Stimulated activated CD8-positive, alpha-beta memory T cell treated with anti-CD3 and anti-CD28 coated beads, Interleukin-12 subunit alpha, Interleukin-12 subunit beta, amount 100 ng/mL, for 24 hours (primary cell): Measurements from ENCODE around the gene PILRA.

Source experiments
- DNase-seq: peaks from one replicate; pipeline ENCODE4 v3.0.0-alpha.2; 2020; ENCODE audit errors: extremely low read depth

PILRA gene

GRCh38 chr7:100411101-100411500 is 37.8 kb downstream of the PILRA start:
- no peak for DNase-seq

- no peak for DNase-seq
These were observed 40.1 kb downstream of the PILRA start for GRCh38 chr7:100413346-100413745.

GRCh38 chr7:100413889-100414288 is 40.6 kb downstream of the PILRA start:
- no peak for DNase-seq

GRCh38 chr7:100415448-100415847 is 42.2 kb downstream of the PILRA start:
- DNase-seq, result no peak

GRCh38 chr7:100418930-100419659 is 45.8 kb downstream of the PILRA start:
- DNase-seq, result no peak

GRCh38 chr7:100419660-100420226 is 46.5 kb downstream of the PILRA start:
- no peak for DNase-seq

GRCh38 chr7:100423315-100423714 is 50.0 kb downstream of the PILRA start:
- DNase-seq, result no peak

GRCh38 chr7:100425347-100425746 is 52.1 kb downstream of the PILRA start:
- DNase-seq, result no peak

GRCh38 chr7:100426516-100426915 is 53.2 kb downstream of the PILRA start:
- no peak for DNase-seq

- DNase-seq, result no peak
These were observed 54.5 kb downstream of the PILRA start for GRCh38 chr7:100427762-100428198.

- peak; percentile 93 for DNase-seq
These were observed 55.1 kb downstream of the PILRA start, which contains the start of gene ZCWPW1 for GRCh38 chr7:100428199-100428966. Gene ZCWPW1, minus strand, starts transcription at chr7:100428703. Its CDS starts 8,054 bp downstream, at chr7:100420649.

- DNase-seq, result peak; percentile 100
These were observed 55.8 kb downstream of the PILRA start for GRCh38 chr7:100428967-100429636.

GRCh38 chr7:100429637-100430492 is 56.6 kb downstream of the PILRA start, which contains the start of gene MEPCE:
Gene MEPCE, plus strand, starts transcription at chr7:100429831. Its CDS starts 188 bp downstream, at chr7:100430019.
- DNase-seq, result peak; percentile 91

GRCh38 chr7:100430493-100431285 is 57.4 kb downstream of the PILRA start:
- DNase-seq, result no peak

- no peak for DNase-seq
These were observed 58.0 kb downstream of the PILRA start for GRCh38 chr7:100431286-100431735.

GRCh38 chr7:100432053-100432452 is 58.8 kb downstream of the PILRA start:
- DNase-seq, result no peak

- DNase-seq, result no peak
These were observed 59.5 kb downstream of the PILRA start for GRCh38 chr7:100432621-100433275.

GRCh38 chr7:100433276-100433591 is 59.9 kb downstream of the PILRA start:
- no peak for DNase-seq

GRCh38 chr7:100433592-100434296 is 60.5 kb downstream of the PILRA start:
- DNase-seq, result no peak
